Keratinocyte (primary cell): ENCODE data around the gene UTS2. TPM values are rescaled to one million over a fixed set of nuclear protein-coding genes. Genes with fewer than 3 reads are reported as not detected.

ENCODE experiments used
- DNase-seq: peaks from one replicate; pipeline ENCODE4 v3.0.0-alpha.2; 2011; ENCODE audit warnings: low read depth, missing footprints, low spot score
- FAIRE-seq: peaks from 2 replicates; lab custom pipeline; 2011; peaks lifted over from hg19 to GRCh38; lab: Jason Lieb, UNC
- H2AFZ ChIP-seq: 2 replicates; pipeline ENCODE4 v1.6.0; 2012; ENCODE audit warnings: low read length, control low read depth, inconsistent platforms; ENCODE audit not compliant: control insufficient read depth
- H3K27ac ChIP-seq: 2 replicates; pipeline ENCODE4 v1.5.1; 2011; ENCODE audit warnings: low read length; ENCODE audit not compliant: control insufficient read depth, insufficient read depth
- H3K27me3 ChIP-seq: 3 replicates; pipeline ENCODE4 v1.6.0; 2011; ENCODE audit warnings: low read length; ENCODE audit not compliant: control insufficient read depth, insufficient read depth; ENCODE audit errors: extremely low read depth
- H3K36me3 ChIP-seq, 2 experiments: 2 replicates in 1 of 2; 3 replicates in 1 of 2; pipeline ENCODE4 v1.5.1; 2011; ENCODE audit warnings: low read length in 2 of 2, mild to moderate bottlenecking in 1 of 2; ENCODE audit not compliant: control insufficient read depth in 2 of 2, insufficient read depth in 2 of 2; ENCODE audit errors: extremely low read depth in 1 of 2
- H3K4me1 ChIP-seq: 3 replicates; pipeline ENCODE4 v1.5.1; 2011; ENCODE audit warnings: low read length; ENCODE audit not compliant: control insufficient read depth, insufficient read depth; ENCODE audit errors: extremely low read depth
- H3K4me2 ChIP-seq: 3 replicates; pipeline ENCODE4 v1.6.0; 2011; ENCODE audit warnings: low read depth, low read length; ENCODE audit not compliant: control insufficient read depth, insufficient read depth; ENCODE audit errors: extremely low read depth
- H3K4me3 ChIP-seq, 3 experiments: fragments of 200-600 bp in 1 of 3; sonication (generic) in 1 of 3; 2 replicates in 2 of 3; 3 replicates in 1 of 3; pipeline ENCODE4 v1.5.1; 2011 to 2016; ENCODE audit warnings: low read length in 3 of 3, mild to moderate bottlenecking in 3 of 3, control low read depth in 2 of 3, inconsistent platforms in 1 of 3, low read depth in 1 of 3, mixed read lengths in 1 of 3, mixed run types in 1 of 3, moderate library complexity in 1 of 3; ENCODE audit not compliant: control insufficient read depth in 2 of 3, insufficient read depth in 2 of 3; ENCODE audit errors: extremely low read depth in 1 of 3
- H3K79me2 ChIP-seq: 2 replicates; pipeline ENCODE4 v1.6.0; 2012; ENCODE audit warnings: low read length; ENCODE audit not compliant: control insufficient read depth, insufficient read depth
- H3K9ac ChIP-seq: 3 replicates; pipeline ENCODE4 v1.6.0; 2011; ENCODE audit warnings: low read length; ENCODE audit not compliant: control insufficient read depth, insufficient read depth; ENCODE audit errors: extremely low read depth
- H3K9me1 ChIP-seq: 3 replicates; pipeline ENCODE4 v1.6.0; 2011; ENCODE audit warnings: low read length; ENCODE audit not compliant: control insufficient read depth, insufficient read depth; ENCODE audit errors: extremely low read depth
- H3K9me3 ChIP-seq: 2 replicates; pipeline ENCODE4 v1.5.1; 2012; ENCODE audit warnings: low read depth, low read length; ENCODE audit not compliant: control insufficient read depth
- H4K20me1 ChIP-seq: 3 replicates; pipeline ENCODE4 v1.6.0; 2011; ENCODE audit warnings: low read length; ENCODE audit not compliant: control insufficient read depth, insufficient read depth; ENCODE audit errors: extremely low read depth
- CTCF ChIP-seq, 3 experiments: IDR thresholded peaks in 1 of 3; conservative IDR thresholded peaks in 1 of 3; optimal IDR thresholded peaks in 1 of 3; 2 replicates in 2 of 3; 3 replicates in 1 of 3; pipeline versions ENCODE3 to v1.5.1; 2011; ENCODE audit warnings: low read length in 3 of 3, mild to moderate bottlenecking in 3 of 3, moderate library complexity in 2 of 3, control low read depth in 1 of 3, inconsistent platforms in 1 of 3; ENCODE audit not compliant: insufficient read depth in 2 of 3; ENCODE audit errors: extremely low read depth in 1 of 3
- EZH2 ChIP-seq: IDR thresholded peaks from one replicate; pipeline ENCODE4 v1.6.1; 2012; ENCODE audit warnings: inconsistent platforms, mild to moderate bottlenecking, low read length, moderate library complexity
- dilution Hi-C: fragments of 300-500 bp; cut with MboI; formaldehyde crosslinking; loops from one replicate; pipeline ENCODE4 v1.7.0; 2020; ENCODE audit warnings: low sequenced_read_pairs; ENCODE audit not compliant: extremely low pct_ligation_motif_present
- polyA plus RNA-seq, 5 experiments: library from polyadenylated mRNA; depleted of rRNA in 3 of 5; stranded (reverse) in 3 of 5; stranded (forward) in 1 of 5; unstranded in 1 of 5; fragments of >200 nt; gene quantifications; 1 replicate in 1 of 5; 2 replicates in 3 of 5; 3 replicates in 1 of 5; pipeline versions ENCODE4 v1.2.1 to v1.2.3, GENCODE V29; 2011 to 2012; ENCODE audit warnings: missing spikeins in 2 of 5, low read depth in 1 of 5, low replicate concordance in 1 of 5

UTS2 gene
- polyA plus RNA-seq, 1 donor (not counting 4 experiments of a cell fraction or from before 2014, with no cell fraction given), result not detected

DNA sequence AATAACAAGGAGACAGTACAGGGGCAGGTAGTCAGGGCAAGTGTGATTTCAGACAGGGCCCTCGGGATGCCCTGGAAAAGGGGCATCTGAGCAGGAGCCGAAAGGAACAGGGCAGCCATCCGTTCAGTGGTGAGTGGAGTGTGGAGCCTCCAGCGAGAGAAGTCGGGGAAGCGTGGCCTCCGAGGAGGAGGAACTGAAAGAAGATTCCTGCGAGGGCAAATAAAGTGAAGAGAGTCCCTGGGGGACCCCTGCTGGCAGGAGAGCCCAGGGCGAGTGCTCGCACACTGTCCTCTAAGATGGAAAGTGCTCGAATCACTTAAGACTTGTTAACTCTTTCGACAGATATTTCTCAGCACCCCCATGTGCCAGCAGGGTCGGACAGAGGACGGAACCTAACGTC lies 3.5 kb upstream of the UTS2 start:
- dilution Hi-C loops, result no loop called here
- no peaks in the 10 kb centered on the region for H3K27me3 ChIP-seq
- FAIRE-seq, result no peak
- H3K9ac ChIP-seq, result no peak overlapping the region
- H3K79me2 ChIP-seq, result no peaks in the 10 kb centered on the region
- H2AFZ ChIP-seq, result no peak overlapping the region
- no peak overlapping the region for H3K27ac ChIP-seq
- DNase-seq, result no peak
- H3K4me1 ChIP-seq, result no peaks in the 10 kb centered on the region
- no peak overlapping the region for H3K4me3 ChIP-seq
- TF ChIP-seq EZH2 (no peak), CTCF (optimal IDR thresholded peaks at IDR 0.05 in 1 of 3, IDR thresholded peaks at IDR 0.05 in 1 of 3, conservative IDR thresholded peaks at IDR 0.05 in 1 of 3; ENCODE audit: extremely low read depth in 1 of 3, insufficient read depth in 2 of 3, low read length in 3 of 3) (no peak)
- H4K20me1 ChIP-seq, result no peaks in the 10 kb centered on the region
- H3K9me1 ChIP-seq, result no peaks in the 10 kb centered on the region
- H3K4me2 ChIP-seq, result no peak overlapping the region
- no peaks in the 10 kb centered on the region for H3K36me3 ChIP-seq
- H3K9me3 ChIP-seq, result no peaks in the 10 kb centered on the region

- FAIRE-seq, result no peak
- dilution Hi-C loops, result no loop called here
- no peak overlapping the region for H3K9ac ChIP-seq
- TF ChIP-seq EZH2 (no peak), CTCF (optimal IDR thresholded peaks at IDR 0.05 in 1 of 3, IDR thresholded peaks at IDR 0.05 in 1 of 3, conservative IDR thresholded peaks at IDR 0.05 in 1 of 3; ENCODE audit: extremely low read depth in 1 of 3, insufficient read depth in 2 of 3, low read length in 3 of 3) (no peak)
- H3K9me1 ChIP-seq, result no peaks in the 10 kb centered on the region
- no peaks in the 10 kb centered on the region for H4K20me1 ChIP-seq
- H3K27ac ChIP-seq, result no peak overlapping the region
- no peaks in the 10 kb centered on the region for H3K36me3 ChIP-seq
- H3K4me3 ChIP-seq, result no peak overlapping the region
- no peak overlapping the region for H2AFZ ChIP-seq
- H3K4me2 ChIP-seq, result no peak overlapping the region
- H3K27me3 ChIP-seq, result no peaks in the 10 kb centered on the region
- H3K4me1 ChIP-seq, result no peaks in the 10 kb centered on the region
- DNase-seq, result no peak
- no peaks in the 10 kb centered on the region for H3K79me2 ChIP-seq
- H3K9me3 ChIP-seq, result no peaks in the 10 kb centered on the region
These were observed 790 bp upstream of the UTS2 start for GRCh38 chr1:7853684-7854026.
